Stomach (tissue), 4 donors: ENCODE measurements around the gene DDX60.

Source experiments
- CTCF ChIP-seq, 7 experiments: fragments of 450-650 bp in 4 of 7; fragments of 200-600 bp in 3 of 7; sonication (generic) in 3 of 7; IDR thresholded peaks; one replicate each; pipeline ENCODE4 v1.5.1; 2016 to 2019; ENCODE audit warnings: antibody characterized with exemption in 7 of 7, control low read depth in 2 of 7, mild to moderate bottlenecking in 1 of 7
- POLR2A ChIP-seq, 4 donors: fragments of 450-650 bp; IDR thresholded peaks; one replicate each; pipeline ENCODE4 v1.6.1; 2016; ENCODE audit warnings: antibody characterized with exemption in 4 of 4, control low read depth in 2 of 4, mild to moderate bottlenecking in 1 of 4, moderate library complexity in 1 of 4

GRCh38 chr4:168240821-168241220 lies 77.7 kb downstream of the DDX60 start:
- TF ChIP-seq CTCF (IDR thresholded peaks at IDR 0.05): no peak
- no peak for TF ChIP-seq POLR2A (IDR thresholded peaks at IDR 0.05)
